Retinal pigment epithelial cell (primary cell): ENCODE measurements around the gene OR2M5.

ENCODE experiments used
- DNase-seq: peaks from one replicate; pipeline ENCODE4 v3.0.0-alpha.2; 2010; ENCODE audit warnings: low read depth
- H3K4me3 ChIP-seq: 2 replicates; pipeline ENCODE4 v1.5.1; 2011; ENCODE audit warnings: mild to moderate bottlenecking, low read length, control low read depth, moderate library complexity
- TF ChIP-seq, protein P1 (sequence below): conservative IDR thresholded peaks from 2 replicates; pipeline ENCODE4 v1.5.1; 2011; ENCODE audit warnings: low read depth, low read length, control low read depth, inconsistent platforms

Gene OR2M5

DNA sequence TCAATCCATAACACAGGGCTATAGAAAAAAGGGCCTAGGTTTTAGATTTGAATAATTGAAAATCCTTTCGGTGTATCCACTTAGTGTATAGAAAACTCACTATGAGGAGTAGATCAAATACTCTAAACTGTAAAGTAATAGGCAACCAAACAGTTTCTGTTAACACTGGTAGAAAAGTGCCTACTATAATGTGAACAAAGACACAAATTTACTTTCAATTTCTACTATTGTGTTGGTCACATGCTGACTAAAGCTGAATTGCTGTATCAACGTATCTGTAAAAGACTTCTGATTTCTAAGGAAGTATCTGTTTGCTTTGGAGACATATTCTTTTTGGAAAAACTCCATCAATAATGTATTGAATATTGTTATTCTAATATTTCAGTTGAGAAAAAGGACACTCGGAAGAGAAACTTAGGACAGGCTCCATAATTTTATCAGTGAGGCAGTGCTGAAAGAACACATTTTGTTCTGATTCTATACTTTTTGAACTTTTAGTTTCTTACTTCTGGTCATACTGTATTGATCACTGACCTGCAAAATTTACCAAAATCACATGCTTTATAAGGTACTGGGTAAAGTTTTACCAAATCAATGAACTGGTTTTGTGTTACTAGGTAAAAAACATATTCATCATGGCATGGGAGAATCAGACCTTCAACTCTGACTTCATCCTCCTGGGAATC, at the start of gene OR2M5:
Gene OR2M5, plus strand, starts transcription at position 636 of the 686 bp plus-strand sequence. Its CDS starts 0 bp downstream, at position 636.
- DNase-seq = no peak
- H3K4me3 ChIP-seq = no peak within 1 kb of the TSS
- TF ChIP-seq, protein P1, sequence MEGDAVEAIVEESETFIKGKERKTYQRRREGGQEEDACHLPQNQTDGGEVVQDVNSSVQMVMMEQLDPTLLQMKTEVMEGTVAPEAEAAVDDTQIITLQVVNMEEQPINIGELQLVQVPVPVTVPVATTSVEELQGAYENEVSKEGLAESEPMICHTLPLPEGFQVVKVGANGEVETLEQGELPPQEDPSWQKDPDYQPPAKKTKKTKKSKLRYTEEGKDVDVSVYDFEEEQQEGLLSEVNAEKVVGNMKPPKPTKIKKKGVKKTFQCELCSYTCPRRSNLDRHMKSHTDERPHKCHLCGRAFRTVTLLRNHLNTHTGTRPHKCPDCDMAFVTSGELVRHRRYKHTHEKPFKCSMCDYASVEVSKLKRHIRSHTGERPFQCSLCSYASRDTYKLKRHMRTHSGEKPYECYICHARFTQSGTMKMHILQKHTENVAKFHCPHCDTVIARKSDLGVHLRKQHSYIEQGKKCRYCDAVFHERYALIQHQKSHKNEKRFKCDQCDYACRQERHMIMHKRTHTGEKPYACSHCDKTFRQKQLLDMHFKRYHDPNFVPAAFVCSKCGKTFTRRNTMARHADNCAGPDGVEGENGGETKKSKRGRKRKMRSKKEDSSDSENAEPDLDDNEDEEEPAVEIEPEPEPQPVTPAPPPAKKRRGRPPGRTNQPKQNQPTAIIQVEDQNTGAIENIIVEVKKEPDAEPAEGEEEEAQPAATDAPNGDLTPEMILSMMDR = no peak

DNA sequence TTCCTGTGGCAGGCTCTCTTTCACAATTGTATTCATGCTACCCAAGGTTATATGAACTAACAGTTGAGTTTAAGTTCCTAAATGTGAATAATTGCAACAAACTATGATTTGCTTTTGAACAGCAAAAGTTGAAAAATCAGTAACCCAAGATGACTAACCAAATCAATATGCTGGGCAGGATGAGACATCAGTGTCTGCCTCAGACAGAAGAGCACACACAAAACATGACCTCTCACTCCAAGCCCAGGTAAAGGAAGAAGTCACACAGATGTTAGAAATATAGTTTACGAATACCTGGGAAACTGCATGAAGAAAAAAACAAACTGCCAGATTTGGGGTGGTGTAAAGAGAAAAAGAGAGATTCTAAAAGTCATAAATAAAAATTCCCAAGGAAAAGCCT, 46.4 kb upstream of the OR2M5 start:
- DNase-seq = no peak
- H3K4me3 ChIP-seq = no peak overlapping the region
- TF ChIP-seq, protein P1 = no peak

GRCh38 chr1:248102847-248103246, 42.1 kb upstream of the OR2M5 start:
- TF ChIP-seq, protein P1 = no peak
- H3K4me3 ChIP-seq = no peak overlapping the region
- no peak for DNase-seq

GRCh38 chr1:248111157-248111556, 33.8 kb upstream of the OR2M5 start:
- TF ChIP-seq, protein P1 = no peak
- no peak for DNase-seq
- no peak overlapping the region for H3K4me3 ChIP-seq

DNA sequence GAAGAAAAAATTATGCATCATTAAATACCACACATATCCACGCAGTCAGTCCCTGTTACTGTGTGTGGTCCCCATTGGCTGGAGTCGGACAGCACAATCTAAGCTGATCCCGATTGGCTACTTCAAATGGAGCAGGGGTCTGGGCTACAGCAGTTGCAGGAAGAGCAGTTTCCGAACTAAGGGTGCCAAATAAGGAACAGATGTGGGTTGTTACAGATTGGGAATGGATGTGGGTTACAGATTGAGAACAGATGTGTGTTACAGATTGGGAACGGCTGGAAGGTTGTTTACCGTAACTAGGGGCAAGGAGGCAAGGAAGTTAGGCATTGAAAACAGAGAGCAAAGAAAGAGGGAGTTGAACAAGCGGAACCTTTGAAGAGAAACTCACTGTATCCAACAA, 30.1 kb upstream of the OR2M5 start:
- H3K4me3 ChIP-seq = no peak overlapping the region
- TF ChIP-seq, protein P1 = no peak
- DNase-seq = no peak

DNA sequence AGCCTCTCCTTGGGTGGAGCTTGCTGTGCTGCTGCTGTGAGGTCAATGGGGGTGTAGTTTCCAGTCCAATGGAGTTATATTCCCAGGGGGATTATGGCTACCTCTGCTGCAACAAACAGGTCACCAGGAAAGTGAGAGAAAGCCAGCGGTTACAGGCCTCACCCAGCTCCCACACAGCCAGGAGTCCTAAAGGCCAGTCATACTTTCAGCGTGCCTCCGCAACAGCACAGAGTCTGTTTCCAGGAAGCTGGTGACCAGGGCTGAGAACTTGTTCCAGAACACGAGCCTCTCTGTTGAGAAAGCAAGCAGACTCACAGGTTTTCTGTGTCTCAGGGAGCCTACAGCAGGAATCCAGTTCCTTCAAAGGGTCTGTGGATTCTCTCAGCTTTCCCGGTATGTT, 17.3 kb upstream of the OR2M5 start:
- DNase-seq = no peak
- no peak overlapping the region for H3K4me3 ChIP-seq
- TF ChIP-seq, protein P1 = no peak

DNA sequence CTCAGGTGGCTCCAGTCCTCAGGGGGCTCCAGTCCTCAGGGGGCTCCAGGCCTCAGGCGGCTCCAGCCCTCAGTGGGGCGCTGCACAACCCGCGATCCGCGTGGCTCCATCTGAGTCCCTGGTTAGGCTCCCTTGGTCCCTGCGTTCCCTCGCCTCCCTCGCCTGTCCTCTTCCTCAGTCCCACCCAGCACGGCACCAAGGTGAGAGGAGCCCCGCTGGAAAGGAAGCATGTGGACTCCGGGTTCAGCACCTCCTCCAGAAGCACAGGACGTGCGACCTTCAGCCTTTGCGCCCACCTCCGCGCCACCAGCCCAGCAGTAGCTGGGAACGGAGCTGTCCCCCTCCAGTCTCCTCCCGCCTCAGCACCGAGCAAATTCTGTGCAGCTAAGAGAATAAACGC, 8.1 kb upstream of the OR2M5 start:
- TF ChIP-seq, protein P1 = no peak
- no peak overlapping the region for H3K4me3 ChIP-seq

More for the DNA sequence above, 8.1 kb upstream of the OR2M5 start:
- no peak for DNase-seq
